GM18519 (cell line): ENCODE data around the gene CES1.
"Not testable (repeated sequence)": the region's sequence is repeated elsewhere in the genome, so short reads cannot be mapped to it uniquely, and the experiment has no call there.

Experiments
- ATAC-seq: cut with Tn5 transposase; IDR thresholded peaks from one replicate; pipeline ENCODE4 v1.9.1; 2021; ENCODE audit warnings: mild to moderate bottlenecking, moderate library complexity; ENCODE audit not compliant: unreplicated experiment, low FRiP score

The CES1 gene

GRCh38 chr16:55832773-55833691 lies at the start of gene CES1:
CES1 (minus strand) TSS chr16:55833096; CDS start chr16:55833055, 41 bp downstream.
- no peak for ATAC-seq

- ATAC-seq: no peak
These were observed 44.0 kb upstream of the CES1 start for GRCh38 chr16:55876854-55877253.

GRCh38 chr16:55875273-55875672 lies 42.4 kb upstream of the CES1 start, which contains the start of gene CES5A:
CES5A (minus strand) TSS chr16:55875373; CDS start chr16:55875221, 152 bp downstream.
- no peak for ATAC-seq

- ATAC-seq: no peak
These were observed 40.2 kb upstream of the CES1 start for GRCh38 chr16:55873122-55873521.

- ATAC-seq: no peak
These were observed 39.2 kb upstream of the CES1 start for GRCh38 chr16:55872130-55872529.

GRCh38 chr16:55871411-55872038 lies 38.6 kb upstream of the CES1 start:
- ATAC-seq: no peak

GRCh38 chr16:55868980-55869379 lies 36.1 kb upstream of the CES1 start:
- no peak for ATAC-seq

GRCh38 chr16:55868137-55868536 lies 35.2 kb upstream of the CES1 start:
- no peak for ATAC-seq

GRCh38 chr16:55861288-55861687 lies 28.4 kb upstream of the CES1 start:
- ATAC-seq: no peak

- not testable (repeated sequence) for ATAC-seq
These were observed 24.8 kb upstream of the CES1 start for GRCh38 chr16:55857650-55858049.

- ATAC-seq: no peak
These were observed 24.1 kb upstream of the CES1 start for GRCh38 chr16:55856950-55857349.

GRCh38 chr16:55853114-55853513 lies 20.2 kb upstream of the CES1 start:
- ATAC-seq: no peak

GRCh38 chr16:55849536-55849935 lies 16.6 kb upstream of the CES1 start:
- ATAC-seq: no peak

GRCh38 chr16:55846598-55847346 lies 13.9 kb upstream of the CES1 start:
- ATAC-seq: no peak

GRCh38 chr16:55843105-55843395 lies 10.2 kb upstream of the CES1 start:
- ATAC-seq: no peak

- ATAC-seq: no peak
These were observed 9.6 kb upstream of the CES1 start for GRCh38 chr16:55842369-55843104.

- no peak for ATAC-seq
These were observed 6.2 kb upstream of the CES1 start for GRCh38 chr16:55839115-55839514.

- ATAC-seq: no peak
These were observed 3.3 kb upstream of the CES1 start for GRCh38 chr16:55836158-55836611.

GRCh38 chr16:55835581-55835980 lies 2.7 kb upstream of the CES1 start:
- ATAC-seq: no peak

GRCh38 chr16:55835173-55835572 lies 2.3 kb upstream of the CES1 start:
- ATAC-seq: not testable (repeated sequence)
